Measurements from ENCODE around the gene MOV10L1. TPM values are rescaled to one million over a fixed set of nuclear protein-coding genes. Genes with fewer than 3 reads are reported as not detected.
A peak's percentile ranks its signal among the peaks of the same experiment; 100 is the strongest.

The MOV10L1 gene
- total RNA-seq, 2 donors from 2014 or later: 0.36 to 18.9 TPM

DNA sequence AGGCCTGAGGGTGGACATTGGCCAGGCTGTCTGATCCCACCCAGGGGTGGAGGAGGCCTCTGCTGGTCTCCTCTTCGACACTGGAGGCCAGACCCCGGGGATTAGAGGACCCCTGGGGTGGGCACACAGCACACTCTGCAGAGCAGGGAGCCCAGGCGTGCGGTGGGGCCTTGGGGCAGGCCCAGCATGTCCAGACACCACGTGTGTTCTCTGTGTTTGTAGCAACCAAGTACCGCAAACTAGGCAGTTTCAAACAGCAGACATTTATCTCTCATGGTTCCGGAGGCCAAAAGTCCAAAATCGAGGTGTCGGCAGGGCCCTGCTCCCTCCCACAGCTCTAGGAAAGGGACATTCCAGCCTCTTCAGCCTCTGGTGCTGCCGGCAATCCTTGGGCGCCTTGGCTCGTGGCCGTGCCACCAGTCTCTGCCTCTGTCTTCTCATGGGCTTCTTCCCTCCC, 82.2 kb downstream of the MOV10L1 start:
- Histone ChIP-seq H3K27ac (no peak overlapping the region), H3K4me3 (no peak overlapping the region), H3K4me1 (replicated peaks) (no peaks in the 10 kb centered on the region), H3K27me3 (replicated peaks; ENCODE audit: insufficient read depth) (no peaks in the 10 kb centered on the region), H3K36me3 (no peaks in the 10 kb centered on the region), H3K9me3 (no peaks in the 10 kb centered on the region)
- intact Hi-C loops (cut with DNase I): no loop called here
- TF ChIP-seq, protein P1, sequence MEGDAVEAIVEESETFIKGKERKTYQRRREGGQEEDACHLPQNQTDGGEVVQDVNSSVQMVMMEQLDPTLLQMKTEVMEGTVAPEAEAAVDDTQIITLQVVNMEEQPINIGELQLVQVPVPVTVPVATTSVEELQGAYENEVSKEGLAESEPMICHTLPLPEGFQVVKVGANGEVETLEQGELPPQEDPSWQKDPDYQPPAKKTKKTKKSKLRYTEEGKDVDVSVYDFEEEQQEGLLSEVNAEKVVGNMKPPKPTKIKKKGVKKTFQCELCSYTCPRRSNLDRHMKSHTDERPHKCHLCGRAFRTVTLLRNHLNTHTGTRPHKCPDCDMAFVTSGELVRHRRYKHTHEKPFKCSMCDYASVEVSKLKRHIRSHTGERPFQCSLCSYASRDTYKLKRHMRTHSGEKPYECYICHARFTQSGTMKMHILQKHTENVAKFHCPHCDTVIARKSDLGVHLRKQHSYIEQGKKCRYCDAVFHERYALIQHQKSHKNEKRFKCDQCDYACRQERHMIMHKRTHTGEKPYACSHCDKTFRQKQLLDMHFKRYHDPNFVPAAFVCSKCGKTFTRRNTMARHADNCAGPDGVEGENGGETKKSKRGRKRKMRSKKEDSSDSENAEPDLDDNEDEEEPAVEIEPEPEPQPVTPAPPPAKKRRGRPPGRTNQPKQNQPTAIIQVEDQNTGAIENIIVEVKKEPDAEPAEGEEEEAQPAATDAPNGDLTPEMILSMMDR (IDR thresholded peaks at IDR 0.05): no peak
- TF ChIP-seq POLR2AphosphoS5 (IDR thresholded peaks at IDR 0.05) (no peak), POLR2A (IDR thresholded peaks at IDR 0.05) (no peak)
- DNase-seq (ENCODE audit: low spot score): no peak
- WGBS: 80% methylated on average over 13 of the region's 13 CpGs

- Histone ChIP-seq H3K27me3 (replicated peaks; ENCODE audit: insufficient read depth) (no peaks in the 10 kb centered on the region), H3K36me3 (no peaks in the 10 kb centered on the region), H3K4me3 (no peak overlapping the region), H3K27ac (no peak overlapping the region), H3K9me3 (no peaks in the 10 kb centered on the region), H3K4me1 (replicated peaks) (no peaks in the 10 kb centered on the region)
- 87% methylated on average over 26 of the region's 26 CpGs for WGBS
- no peak for DNase-seq (ENCODE audit: low spot score)
- TF ChIP-seq, protein P1 (IDR thresholded peaks at IDR 0.05): no peak
- TF ChIP-seq POLR2A (IDR thresholded peaks at IDR 0.05) (no peak), POLR2AphosphoS5 (IDR thresholded peaks at IDR 0.05) (no peak)
- intact Hi-C loops (cut with DNase I): no loop called here
These were observed 83.6 kb downstream of the MOV10L1 start for GRCh38 chr22:50173311-50173982.

GRCh38 chr22:50173983-50174355, 84.2 kb downstream of the MOV10L1 start:
- Histone ChIP-seq H3K4me3 (no peak overlapping the region), H3K36me3 (no peaks in the 10 kb centered on the region), H3K27ac (no peak overlapping the region), H3K9me3 (no peaks in the 10 kb centered on the region), H3K27me3 (replicated peaks; ENCODE audit: insufficient read depth) (no peaks in the 10 kb centered on the region), H3K4me1 (replicated peaks) (no peaks in the 10 kb centered on the region)
- no peak for DNase-seq (ENCODE audit: low spot score)
- intact Hi-C loops (cut with DNase I): no loop called here
- TF ChIP-seq, protein P1 (IDR thresholded peaks at IDR 0.05): no peak
- TF ChIP-seq POLR2A (IDR thresholded peaks at IDR 0.05) (no peak), POLR2AphosphoS5 (IDR thresholded peaks at IDR 0.05) (no peak)
- 96% methylated on average over 6 of the region's 6 CpGs for WGBS

- 82% methylated on average over 26 of the region's 27 CpGs for WGBS
- no peak for TF ChIP-seq POLR2AphosphoS5 (IDR thresholded peaks at IDR 0.05)
- TF ChIP-seq, protein P1 (IDR thresholded peaks at IDR 0.05): peak in 1 of 4 experiments; percentile 15
- Histone ChIP-seq H3K9me3 (no peaks in the 10 kb centered on the region), H3K27me3 (replicated peaks; ENCODE audit: insufficient read depth) (no peaks in the 10 kb centered on the region), H3K27ac (no peak overlapping the region), H3K4me3 (no peak overlapping the region), H3K36me3 (no peaks in the 10 kb centered on the region), H3K4me1 (replicated peaks) (no peaks in the 10 kb centered on the region)
- no peak for DNase-seq (ENCODE audit: low spot score)
- intact Hi-C loops (cut with DNase I): no loop called here
These were observed 84.8 kb downstream of the MOV10L1 start for GRCh38 chr22:50174382-50175190.

DNA sequence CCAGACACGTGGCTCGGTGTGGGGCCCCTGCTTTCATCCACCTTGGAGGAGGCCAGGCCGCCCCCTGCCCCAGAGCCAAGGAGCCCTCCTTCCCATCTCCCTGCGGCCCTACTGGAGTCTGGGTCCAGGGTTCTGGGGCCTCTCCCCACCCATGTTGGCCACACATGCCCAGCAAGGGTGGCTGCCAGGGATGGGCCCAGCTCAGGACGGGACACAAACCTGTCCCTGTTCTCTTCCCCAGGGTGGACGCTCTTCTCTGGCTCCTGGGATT, 85.3 kb downstream of the MOV10L1 start:
- H3K27ac ChIP-seq: no peak overlapping the region
- H3K9me3 ChIP-seq: no peaks in the 10 kb centered on the region
- no peak for DNase-seq (ENCODE audit: low spot score)
- H3K4me1 ChIP-seq (replicated peaks): no peaks in the 10 kb centered on the region
- TF ChIP-seq, protein P1 (IDR thresholded peaks at IDR 0.05): no peak
- TF ChIP-seq POLR2A (IDR thresholded peaks at IDR 0.05) (no peak), POLR2AphosphoS5 (IDR thresholded peaks at IDR 0.05) (no peak)
- intact Hi-C loops (cut with DNase I): no loop called here
- no peaks in the 10 kb centered on the region for H3K27me3 ChIP-seq (replicated peaks; ENCODE audit: insufficient read depth)
- WGBS: 79% methylated on average over 4 of the region's 6 CpGs
- H3K36me3 ChIP-seq: no peaks in the 10 kb centered on the region
- H3K4me3 ChIP-seq: no peak overlapping the region
